HepG2 (cell line): Measurements from ENCODE around the gene TNP2. TPM values are rescaled to one million over a fixed set of nuclear protein-coding genes. Genes with fewer than 3 reads are reported as not detected.
A peak's percentile ranks its signal among the peaks of the same experiment; 100 is the strongest.

Experiments
- ARNT ChIP-seq: fragments of 450-650 bp; IDR thresholded peaks from 2 replicates; pipeline ENCODE4 v1.6.1; 2017
- EZH2 ChIP-seq: conservative IDR thresholded peaks from 2 replicates; pipeline ENCODE4 v1.6.1; 2012; ENCODE audit warnings: mild to moderate bottlenecking, low read depth, low read length, moderate library complexity
- KLF15 ChIP-seq: sonication (generic); formaldehyde crosslinking; IDR thresholded peaks from 2 replicates; pipeline ENCODE4 v1.8.1; 2023; ENCODE audit warnings: borderline replicate concordance, mild to moderate bottlenecking, inconsistent platforms, missing genetic modification reagents, mixed read lengths
- NFYB ChIP-seq: sonication (generic); formaldehyde crosslinking; IDR thresholded peaks from 2 replicates; pipeline ENCODE4 v1.4.0; 2020; ENCODE audit warnings: missing genetic modification reagents
- RFX3 ChIP-seq: IDR thresholded peaks from 2 replicates; pipeline ENCODE4 v1.6.1; 2016; ENCODE audit warnings: missing biosample characterization, missing genetic modification reagents
- TCF12 ChIP-seq, 2 experiments: fragments of 450-650 bp in 1 of 2; sonication (generic) in 1 of 2; formaldehyde crosslinking in 1 of 2; IDR thresholded peaks; 2 replicates each; pipeline versions ENCODE4 v1.6.1 to v1.8.0; 2017 to 2022; ENCODE audit warnings: antibody characterized with exemption in 1 of 2, mild to moderate bottlenecking in 1 of 2, missing genetic modification reagents in 1 of 2, moderate library complexity in 1 of 2
- TEAD2 ChIP-seq: sonication (generic); formaldehyde crosslinking; IDR thresholded peaks from 2 replicates; pipeline ENCODE4 v1.9.0; 2021; ENCODE audit warnings: missing genetic modification reagents
- U2AF2 ChIP-seq: fragments of 200-400 bp; formaldehyde crosslinking; IDR thresholded peaks from 2 replicates; pipeline ENCODE4 v1.6.1; 2017; ENCODE audit warnings: low read depth, mild to moderate bottlenecking, low read length
- ZC3H4 ChIP-seq: sonication (generic); formaldehyde crosslinking; IDR thresholded peaks from 2 replicates; pipeline ENCODE4 v1.4.0; 2020; ENCODE audit warnings: missing genetic modification reagents, borderline replicate concordance
- ZNF160 ChIP-seq: sonication (generic); formaldehyde crosslinking; IDR thresholded peaks from 2 replicates; pipeline ENCODE4 v1.8.0; 2022; ENCODE audit warnings: mild to moderate bottlenecking, inconsistent platforms, missing genetic modification reagents
- ZNF20 ChIP-seq: sonication (generic); formaldehyde crosslinking; IDR thresholded peaks from 2 replicates; pipeline ENCODE4 v1.4.0; 2020; ENCODE audit warnings: mild to moderate bottlenecking, moderate library complexity, missing genetic modification reagents
- ZNF543 ChIP-seq: sonication (generic); formaldehyde crosslinking; IDR thresholded peaks from 2 replicates; pipeline ENCODE4 v1.4.0; 2020; ENCODE audit warnings: mild to moderate bottlenecking, missing genetic modification reagents
- ZNF713 ChIP-seq: sonication (generic); formaldehyde crosslinking; IDR thresholded peaks from 2 replicates; pipeline ENCODE4 v1.4.0; 2020; ENCODE audit warnings: mild to moderate bottlenecking, missing genetic modification reagents
- polyA plus RNA-seq, 8 experiments: library from polyadenylated mRNA; depleted of rRNA in 3 of 8; stranded (reverse) in 7 of 8; unstranded in 1 of 8; fragments of >200 nt; fragmentation: Illumina TruSeq in 4 of 8; extraction: Trizol in 4 of 8; gene quantifications; 2 replicates each; pipeline versions ENCODE4 v1.2.1 to v1.2.3, GENCODE V29; 2011 to 2016; ENCODE audit warnings: low read depth in 4 of 8, missing spikeins in 1 of 8, mixed read lengths in 1 of 8; ENCODE audit not compliant: insufficient read depth in 1 of 8
- total RNA-seq, 5 experiments: library from RNA; depleted of rRNA; stranded (reverse); fragments of >200 nt; fragmentation: Illumina TruSeq; extraction: Trizol; gene quantifications; 2 replicates each; pipeline ENCODE4 v1.2.3, GENCODE V29; 2016; ENCODE audit warnings: low read depth in 1 of 5
- TF ChIP-seq, protein P1 (sequence below): sonication (generic); formaldehyde crosslinking; IDR thresholded peaks from 2 replicates; pipeline ENCODE4 v1.4.0; 2020; ENCODE audit warnings: missing genetic modification reagents
- TF ChIP-seq, protein P2 (sequence below): conservative IDR thresholded peaks from 2 replicates; pipeline ENCODE4 v1.6.1; 2018; ENCODE audit warnings: missing genetic modification reagents
- TF ChIP-seq, protein P3 (sequence below): sonication (generic); formaldehyde crosslinking; IDR thresholded peaks from 2 replicates; pipeline ENCODE4 v1.8.1; 2023; ENCODE audit warnings: mild to moderate bottlenecking, missing genetic modification reagents
- TF ChIP-seq, protein P4 (sequence below): sonication (generic); formaldehyde crosslinking; IDR thresholded peaks from 2 replicates; pipeline ENCODE4; 2020; ENCODE audit warnings: missing genetic modification reagents, mild to moderate bottlenecking, borderline replicate concordance

TNP2 gene
- total and polyA plus RNA-seq, 2 of the 13 experiments (the other 11 are each of a cell fraction or from before 2014, with no cell fraction given) = not detected

DNA sequence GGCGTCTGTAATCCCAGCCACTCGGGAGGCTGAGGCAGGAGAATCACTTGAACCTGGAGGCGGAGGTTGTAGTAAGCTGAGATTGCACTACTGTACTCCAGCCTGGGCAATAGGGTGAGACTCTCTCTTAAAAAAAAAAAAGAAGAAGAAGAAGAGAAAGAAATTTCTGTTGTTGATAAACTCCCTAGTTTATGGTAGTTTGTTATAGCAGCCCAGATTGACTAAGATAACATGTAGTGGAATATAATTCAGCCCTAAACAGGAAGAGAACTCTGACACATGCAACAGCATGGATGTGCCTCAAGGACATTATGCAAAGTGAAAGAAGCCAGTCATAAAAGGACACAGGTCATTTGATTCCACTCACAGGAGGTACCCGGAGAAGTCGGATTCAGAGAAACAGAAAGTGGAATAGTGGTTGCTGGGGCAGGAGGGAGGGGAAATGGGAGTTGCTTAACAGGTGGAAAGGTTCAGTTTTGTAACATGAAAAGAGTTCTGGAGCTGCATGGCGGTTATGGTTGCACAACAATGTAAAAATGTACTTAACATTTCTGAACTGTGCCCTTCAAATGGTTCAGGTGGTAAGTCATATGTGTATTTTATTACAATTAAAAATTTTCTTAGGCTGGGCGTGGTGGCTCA lies 38.0 kb upstream of the TNP2 start (continued):
- TF ChIP-seq, protein P1, sequence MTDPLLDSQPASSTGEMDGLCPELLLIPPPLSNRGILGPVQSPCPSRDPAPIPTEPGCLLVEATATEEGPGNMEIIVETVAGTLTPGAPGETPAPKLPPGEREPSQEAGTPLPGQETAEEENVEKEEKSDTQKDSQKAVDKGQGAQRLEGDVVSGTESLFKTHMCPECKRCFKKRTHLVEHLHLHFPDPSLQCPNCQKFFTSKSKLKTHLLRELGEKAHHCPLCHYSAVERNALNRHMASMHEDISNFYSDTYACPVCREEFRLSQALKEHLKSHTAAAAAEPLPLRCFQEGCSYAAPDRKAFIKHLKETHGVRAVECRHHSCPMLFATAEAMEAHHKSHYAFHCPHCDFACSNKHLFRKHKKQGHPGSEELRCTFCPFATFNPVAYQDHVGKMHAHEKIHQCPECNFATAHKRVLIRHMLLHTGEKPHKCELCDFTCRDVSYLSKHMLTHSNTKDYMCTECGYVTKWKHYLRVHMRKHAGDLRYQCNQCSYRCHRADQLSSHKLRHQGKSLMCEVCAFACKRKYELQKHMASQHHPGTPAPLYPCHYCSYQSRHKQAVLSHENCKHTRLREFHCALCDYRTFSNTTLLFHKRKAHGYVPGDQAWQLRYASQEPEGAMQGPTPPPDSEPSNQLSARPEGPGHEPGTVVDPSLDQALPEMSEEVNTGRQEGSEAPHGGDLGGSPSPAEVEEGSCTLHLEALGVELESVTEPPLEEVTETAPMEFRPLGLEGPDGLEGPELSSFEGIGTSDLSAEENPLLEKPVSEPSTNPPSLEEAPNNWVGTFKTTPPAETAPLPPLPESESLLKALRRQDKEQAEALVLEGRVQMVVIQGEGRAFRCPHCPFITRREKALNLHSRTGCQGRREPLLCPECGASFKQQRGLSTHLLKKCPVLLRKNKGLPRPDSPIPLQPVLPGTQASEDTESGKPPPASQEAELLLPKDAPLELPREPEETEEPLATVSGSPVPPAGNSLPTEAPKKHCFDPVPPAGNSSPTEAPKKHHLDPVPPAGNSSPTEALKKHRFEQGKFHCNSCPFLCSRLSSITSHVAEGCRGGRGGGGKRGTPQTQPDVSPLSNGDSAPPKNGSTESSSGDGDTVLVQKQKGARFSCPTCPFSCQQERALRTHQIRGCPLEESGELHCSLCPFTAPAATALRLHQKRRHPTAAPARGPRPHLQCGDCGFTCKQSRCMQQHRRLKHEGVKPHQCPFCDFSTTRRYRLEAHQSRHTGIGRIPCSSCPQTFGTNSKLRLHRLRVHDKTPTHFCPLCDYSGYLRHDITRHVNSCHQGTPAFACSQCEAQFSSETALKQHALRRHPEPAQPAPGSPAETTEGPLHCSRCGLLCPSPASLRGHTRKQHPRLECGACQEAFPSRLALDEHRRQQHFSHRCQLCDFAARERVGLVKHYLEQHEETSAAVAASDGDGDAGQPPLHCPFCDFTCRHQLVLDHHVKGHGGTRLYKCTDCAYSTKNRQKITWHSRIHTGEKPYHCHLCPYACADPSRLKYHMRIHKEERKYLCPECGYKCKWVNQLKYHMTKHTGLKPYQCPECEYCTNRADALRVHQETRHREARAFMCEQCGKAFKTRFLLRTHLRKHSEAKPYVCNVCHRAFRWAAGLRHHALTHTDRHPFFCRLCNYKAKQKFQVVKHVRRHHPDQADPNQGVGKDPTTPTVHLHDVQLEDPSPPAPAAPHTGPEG (CRISPR knock-in tag) = peak; percentile 42; the same call in 1 of the 2 replicates
- TF ChIP-seq U2AF2 (no peak), ZNF543 (CRISPR knock-in tag) (peak; percentile 24; the same call in 1 of the 2 replicates), TCF12 (IDR thresholded peaks at IDR 0.05) (no peak), TCF12 (CRISPR knock-in tag; IDR thresholded peaks at IDR 0.05) (no peak), EZH2 (no peak), ARNT (no peak), ZNF160 (CRISPR knock-in tag) (no peak), NFYB (CRISPR knock-in tag) (peak; percentile 31; the same call in 1 of the 2 replicates), RFX3 (CRISPR knock-in tag) (peak; percentile 56; the same call in 1 of the 2 replicates), TEAD2 (CRISPR knock-in tag) (no peak), ZNF713 (CRISPR knock-in tag) (peak; percentile 81; the same call in 1 of the 2 replicates), ZC3H4 (no peak), KLF15 (no peak), ZNF20 (CRISPR knock-in tag) (no peak)
- TF ChIP-seq, protein P2, sequence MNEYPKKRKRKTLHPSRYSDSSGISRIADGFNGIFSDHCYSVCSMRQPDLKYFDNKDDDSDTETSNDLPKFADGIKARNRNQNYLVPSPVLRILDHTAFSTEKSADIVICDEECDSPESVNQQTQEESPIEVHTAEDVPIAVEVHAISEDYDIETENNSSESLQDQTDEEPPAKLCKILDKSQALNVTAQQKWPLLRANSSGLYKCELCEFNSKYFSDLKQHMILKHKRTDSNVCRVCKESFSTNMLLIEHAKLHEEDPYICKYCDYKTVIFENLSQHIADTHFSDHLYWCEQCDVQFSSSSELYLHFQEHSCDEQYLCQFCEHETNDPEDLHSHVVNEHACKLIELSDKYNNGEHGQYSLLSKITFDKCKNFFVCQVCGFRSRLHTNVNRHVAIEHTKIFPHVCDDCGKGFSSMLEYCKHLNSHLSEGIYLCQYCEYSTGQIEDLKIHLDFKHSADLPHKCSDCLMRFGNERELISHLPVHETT (CRISPR knock-in tag) = no peak
- TF ChIP-seq, protein P3, sequence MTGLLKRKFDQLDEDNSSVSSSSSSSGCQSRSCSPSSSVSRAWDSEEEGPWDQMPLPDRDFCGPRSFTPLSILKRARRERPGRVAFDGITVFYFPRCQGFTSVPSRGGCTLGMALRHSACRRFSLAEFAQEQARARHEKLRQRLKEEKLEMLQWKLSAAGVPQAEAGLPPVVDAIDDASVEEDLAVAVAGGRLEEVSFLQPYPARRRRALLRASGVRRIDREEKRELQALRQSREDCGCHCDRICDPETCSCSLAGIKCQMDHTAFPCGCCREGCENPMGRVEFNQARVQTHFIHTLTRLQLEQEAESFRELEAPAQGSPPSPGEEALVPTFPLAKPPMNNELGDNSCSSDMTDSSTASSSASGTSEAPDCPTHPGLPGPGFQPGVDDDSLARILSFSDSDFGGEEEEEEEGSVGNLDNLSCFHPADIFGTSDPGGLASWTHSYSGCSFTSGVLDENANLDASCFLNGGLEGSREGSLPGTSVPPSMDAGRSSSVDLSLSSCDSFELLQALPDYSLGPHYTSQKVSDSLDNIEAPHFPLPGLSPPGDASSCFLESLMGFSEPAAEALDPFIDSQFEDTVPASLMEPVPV (CRISPR knock-in tag) = no peak
- TF ChIP-seq, protein P4, sequence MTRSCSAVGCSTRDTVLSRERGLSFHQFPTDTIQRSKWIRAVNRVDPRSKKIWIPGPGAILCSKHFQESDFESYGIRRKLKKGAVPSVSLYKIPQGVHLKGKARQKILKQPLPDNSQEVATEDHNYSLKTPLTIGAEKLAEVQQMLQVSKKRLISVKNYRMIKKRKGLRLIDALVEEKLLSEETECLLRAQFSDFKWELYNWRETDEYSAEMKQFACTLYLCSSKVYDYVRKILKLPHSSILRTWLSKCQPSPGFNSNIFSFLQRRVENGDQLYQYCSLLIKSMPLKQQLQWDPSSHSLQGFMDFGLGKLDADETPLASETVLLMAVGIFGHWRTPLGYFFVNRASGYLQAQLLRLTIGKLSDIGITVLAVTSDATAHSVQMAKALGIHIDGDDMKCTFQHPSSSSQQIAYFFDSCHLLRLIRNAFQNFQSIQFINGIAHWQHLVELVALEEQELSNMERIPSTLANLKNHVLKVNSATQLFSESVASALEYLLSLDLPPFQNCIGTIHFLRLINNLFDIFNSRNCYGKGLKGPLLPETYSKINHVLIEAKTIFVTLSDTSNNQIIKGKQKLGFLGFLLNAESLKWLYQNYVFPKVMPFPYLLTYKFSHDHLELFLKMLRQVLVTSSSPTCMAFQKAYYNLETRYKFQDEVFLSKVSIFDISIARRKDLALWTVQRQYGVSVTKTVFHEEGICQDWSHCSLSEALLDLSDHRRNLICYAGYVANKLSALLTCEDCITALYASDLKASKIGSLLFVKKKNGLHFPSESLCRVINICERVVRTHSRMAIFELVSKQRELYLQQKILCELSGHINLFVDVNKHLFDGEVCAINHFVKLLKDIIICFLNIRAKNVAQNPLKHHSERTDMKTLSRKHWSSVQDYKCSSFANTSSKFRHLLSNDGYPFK (CRISPR knock-in tag) = no peak
